BE2C (cell line): ENCODE results near the gene RAB11FIP5.
"Not testable (repeated sequence)": the region's sequence is repeated elsewhere in the genome, so short reads cannot be mapped to it uniquely, and the experiment has no call there.

ENCODE experiments used
- DNase-seq: peaks from one replicate; pipeline ENCODE4 v3.0.0-alpha.2; 2020
- H3K27me3 ChIP-seq: fragments of 250-450 bp; sonication (Bioruptor Pico); 2 replicates; pipeline ENCODE4 v1.5.1; 2020; ENCODE audit warnings: mild to moderate bottlenecking
- H3K36me3 ChIP-seq: fragments of 250-450 bp; sonication (Bioruptor Pico); 2 replicates; pipeline ENCODE4 v1.5.1; 2020; ENCODE audit warnings: mild to moderate bottlenecking
- H3K4me1 ChIP-seq: fragments of 250-450 bp; sonication (Bioruptor Pico); 2 replicates; pipeline ENCODE4 v1.5.1; 2020
- H3K4me3 ChIP-seq: 2 replicates; pipeline ENCODE4 v1.5.1; 2011; ENCODE audit warnings: low read depth, low read length
- H3K9me3 ChIP-seq: fragments of 250-450 bp; sonication (Bioruptor Pico); 2 replicates; pipeline ENCODE4 v1.5.1; 2020
- TF ChIP-seq, protein P1 (sequence below): IDR thresholded peaks from 2 replicates; pipeline ENCODE4 v1.5.1; 2012; ENCODE audit warnings: mild to moderate bottlenecking, low read depth, low read length

The RAB11FIP5 gene

DNA sequence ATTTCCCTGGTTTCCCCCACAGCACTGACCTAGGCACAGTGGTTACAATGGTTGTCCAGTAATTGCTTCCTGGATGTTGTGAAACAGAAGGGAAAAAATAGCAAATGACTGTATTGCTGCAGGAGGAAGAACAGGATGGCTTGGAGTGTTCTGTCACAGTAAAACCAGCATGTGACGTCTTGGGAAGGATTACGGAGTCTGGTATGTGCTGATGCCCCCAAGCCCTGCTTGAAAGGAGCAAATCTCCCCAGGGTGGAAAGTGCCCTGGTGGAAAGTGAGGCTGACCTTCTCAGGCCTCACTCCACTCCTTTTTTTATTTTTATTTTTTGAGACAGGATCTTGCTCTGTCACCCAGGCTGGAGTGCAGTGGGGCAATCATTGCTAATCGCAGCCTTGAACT, 7.8 kb downstream of the RAB11FIP5 start:
- H3K4me1 ChIP-seq: no peaks in the 10 kb centered on the region
- TF ChIP-seq, protein P1, sequence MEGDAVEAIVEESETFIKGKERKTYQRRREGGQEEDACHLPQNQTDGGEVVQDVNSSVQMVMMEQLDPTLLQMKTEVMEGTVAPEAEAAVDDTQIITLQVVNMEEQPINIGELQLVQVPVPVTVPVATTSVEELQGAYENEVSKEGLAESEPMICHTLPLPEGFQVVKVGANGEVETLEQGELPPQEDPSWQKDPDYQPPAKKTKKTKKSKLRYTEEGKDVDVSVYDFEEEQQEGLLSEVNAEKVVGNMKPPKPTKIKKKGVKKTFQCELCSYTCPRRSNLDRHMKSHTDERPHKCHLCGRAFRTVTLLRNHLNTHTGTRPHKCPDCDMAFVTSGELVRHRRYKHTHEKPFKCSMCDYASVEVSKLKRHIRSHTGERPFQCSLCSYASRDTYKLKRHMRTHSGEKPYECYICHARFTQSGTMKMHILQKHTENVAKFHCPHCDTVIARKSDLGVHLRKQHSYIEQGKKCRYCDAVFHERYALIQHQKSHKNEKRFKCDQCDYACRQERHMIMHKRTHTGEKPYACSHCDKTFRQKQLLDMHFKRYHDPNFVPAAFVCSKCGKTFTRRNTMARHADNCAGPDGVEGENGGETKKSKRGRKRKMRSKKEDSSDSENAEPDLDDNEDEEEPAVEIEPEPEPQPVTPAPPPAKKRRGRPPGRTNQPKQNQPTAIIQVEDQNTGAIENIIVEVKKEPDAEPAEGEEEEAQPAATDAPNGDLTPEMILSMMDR: no peak
- DNase-seq: no peak

DNA sequence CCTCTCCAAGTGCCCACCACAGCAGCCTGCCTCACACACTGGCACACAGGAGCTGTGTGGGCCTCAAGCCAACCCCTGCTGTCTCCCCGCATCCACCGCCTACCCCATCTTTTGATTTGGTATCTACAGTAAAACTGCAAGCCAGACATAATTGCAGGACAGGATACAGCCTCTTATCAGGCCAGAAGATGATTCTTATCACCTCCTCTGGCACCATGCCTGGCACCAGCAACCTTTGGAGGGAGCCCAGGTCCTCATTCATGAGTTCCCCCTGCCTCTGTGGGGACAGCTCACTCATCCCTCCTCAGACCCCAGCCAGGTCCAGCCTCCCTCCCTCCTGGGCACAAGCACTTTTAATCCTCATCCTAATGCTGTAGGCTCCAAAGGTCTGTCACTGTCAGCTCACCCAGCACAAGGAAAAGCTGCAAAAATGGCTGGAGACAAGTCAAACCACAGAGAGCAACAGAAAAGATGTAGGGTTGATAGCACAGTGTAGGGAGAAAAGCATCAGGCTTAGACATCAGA, 9.7 kb downstream of the RAB11FIP5 start:
- DNase-seq: peak; percentile 34
- H3K27me3 ChIP-seq: no peaks in the 10 kb centered on the region
- no peaks in the 10 kb centered on the region for H3K36me3 ChIP-seq
- TF ChIP-seq, protein P1: no peak
- no peaks in the 10 kb centered on the region for H3K9me3 ChIP-seq
- H3K4me1 ChIP-seq: no peaks in the 10 kb centered on the region
- no peak overlapping the region for H3K4me3 ChIP-seq

More for the DNA sequence above, 7.8 kb downstream of the RAB11FIP5 start:
- H3K9me3 ChIP-seq: no peaks in the 10 kb centered on the region
- no peaks in the 10 kb centered on the region for H3K27me3 ChIP-seq
- no peaks in the 10 kb centered on the region for H3K36me3 ChIP-seq
- no peak overlapping the region for H3K4me3 ChIP-seq

DNA sequence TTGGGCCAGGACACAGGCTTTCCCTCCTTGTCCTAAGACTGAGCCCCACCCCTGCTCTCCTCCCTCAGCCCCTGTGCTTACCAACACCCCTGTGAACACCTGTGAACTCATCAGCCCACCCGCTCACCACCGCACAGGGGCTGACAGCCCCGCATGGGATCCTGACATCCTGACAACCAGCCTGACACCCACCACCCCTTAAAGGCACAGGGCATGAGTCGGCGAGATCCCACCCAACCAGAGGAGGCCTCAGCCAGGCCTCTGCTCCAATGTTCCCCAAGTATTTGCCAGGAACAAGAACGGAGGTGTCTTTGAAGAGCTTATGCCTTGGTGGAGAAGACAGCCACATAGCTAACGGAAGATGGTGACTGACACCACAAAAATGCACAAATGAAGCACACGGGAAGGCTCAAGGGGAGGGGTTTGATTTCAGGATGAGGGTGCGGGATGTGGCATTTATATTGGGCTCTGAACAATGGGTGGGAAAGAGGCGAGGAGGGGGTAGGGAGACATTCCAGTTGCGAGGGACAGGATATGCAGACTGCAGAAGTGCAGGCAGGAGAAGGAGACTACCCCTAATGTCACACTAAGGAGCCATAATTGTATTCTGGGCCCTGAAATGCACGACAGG, 11.0 kb downstream of the RAB11FIP5 start:
- DNase-seq: no peak
- Histone ChIP-seq H3K27me3 (no peaks in the 10 kb centered on the region), H3K9me3 (no peaks in the 10 kb centered on the region), H3K4me1 (no peaks in the 10 kb centered on the region), H3K4me3 (no peak overlapping the region), H3K36me3 (no peaks in the 10 kb centered on the region)
- TF ChIP-seq, protein P1: no peak

DNA sequence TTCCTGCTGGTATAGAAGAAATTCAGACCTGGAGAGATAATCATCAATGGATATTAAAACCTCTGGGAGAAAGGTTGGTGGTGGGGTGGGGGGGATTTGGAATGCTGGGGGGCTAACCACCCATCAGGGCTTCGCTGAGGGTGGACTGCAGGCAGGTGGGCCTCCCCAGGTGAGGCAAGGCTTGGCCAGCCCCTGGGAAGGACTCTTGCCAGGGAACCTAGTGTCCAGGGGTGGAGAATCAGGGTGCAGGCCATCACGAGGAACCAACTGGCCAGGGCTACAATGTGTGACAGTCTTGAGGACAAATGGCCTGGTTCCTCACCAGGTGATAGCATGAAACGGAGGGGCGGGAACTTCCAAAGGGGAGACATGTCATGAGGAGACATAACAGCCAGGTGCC, 11.8 kb downstream of the RAB11FIP5 start:
- no peak for DNase-seq
- H3K36me3 ChIP-seq: no peaks in the 10 kb centered on the region
- H3K27me3 ChIP-seq: no peaks in the 10 kb centered on the region
- TF ChIP-seq, protein P1: no peak
- no peak overlapping the region for H3K4me3 ChIP-seq
- H3K4me1 ChIP-seq: no peaks in the 10 kb centered on the region
- H3K9me3 ChIP-seq: no peaks in the 10 kb centered on the region

DNA sequence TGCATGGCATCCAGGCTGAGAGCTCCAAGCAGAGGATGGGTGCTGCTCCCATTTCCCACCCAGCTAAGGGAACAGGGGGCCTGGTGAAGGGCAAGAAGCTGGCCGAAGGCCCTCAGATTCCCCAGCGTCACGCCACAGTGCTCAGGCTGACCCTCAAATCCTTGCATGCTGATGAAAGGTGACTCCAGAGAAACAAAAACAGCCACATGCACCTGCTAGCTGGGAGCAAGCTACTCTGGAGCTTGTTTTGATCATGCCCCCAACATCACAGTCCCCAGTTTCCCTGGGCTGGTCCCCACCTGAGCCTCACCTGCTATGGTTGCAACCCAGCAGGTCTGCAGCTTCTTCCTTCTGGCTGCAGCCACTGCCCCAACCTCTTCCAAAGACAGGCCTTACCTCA, 13.3 kb downstream of the RAB11FIP5 start:
- TF ChIP-seq, protein P1: no peak
- Histone ChIP-seq H3K27me3 (no peaks in the 10 kb centered on the region), H3K4me3 (no peak overlapping the region), H3K36me3 (no peaks in the 10 kb centered on the region), H3K9me3 (no peaks in the 10 kb centered on the region), H3K4me1 (no peaks in the 10 kb centered on the region)
- no peak for DNase-seq

DNA sequence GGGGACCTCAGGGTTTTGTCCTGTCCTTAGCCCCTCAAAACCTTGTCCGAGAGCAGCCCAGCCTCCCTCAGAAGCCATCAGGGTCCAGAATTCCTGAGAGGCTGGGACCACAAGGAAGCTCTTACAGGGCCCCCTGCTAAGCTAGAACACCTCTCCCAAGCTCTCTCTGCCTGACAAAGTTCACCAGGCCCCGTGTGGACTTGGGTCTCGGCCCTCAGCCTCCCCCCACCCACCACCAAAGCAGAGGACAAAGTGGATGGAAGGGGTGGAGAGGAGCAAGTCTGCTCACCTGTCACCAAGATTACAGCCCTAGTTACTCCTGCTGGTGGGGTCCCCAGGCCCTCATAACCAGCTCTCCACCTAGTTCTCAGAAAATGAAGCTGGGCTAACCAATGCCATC, 16.8 kb downstream of the RAB11FIP5 start:
- no peak for DNase-seq
- Histone ChIP-seq H3K4me1 (no peaks in the 10 kb centered on the region), H3K9me3 (no peaks in the 10 kb centered on the region), H3K4me3 (no peak overlapping the region), H3K27me3 (no peaks in the 10 kb centered on the region), H3K36me3 (no peaks in the 10 kb centered on the region)
- TF ChIP-seq, protein P1: no peak

DNA sequence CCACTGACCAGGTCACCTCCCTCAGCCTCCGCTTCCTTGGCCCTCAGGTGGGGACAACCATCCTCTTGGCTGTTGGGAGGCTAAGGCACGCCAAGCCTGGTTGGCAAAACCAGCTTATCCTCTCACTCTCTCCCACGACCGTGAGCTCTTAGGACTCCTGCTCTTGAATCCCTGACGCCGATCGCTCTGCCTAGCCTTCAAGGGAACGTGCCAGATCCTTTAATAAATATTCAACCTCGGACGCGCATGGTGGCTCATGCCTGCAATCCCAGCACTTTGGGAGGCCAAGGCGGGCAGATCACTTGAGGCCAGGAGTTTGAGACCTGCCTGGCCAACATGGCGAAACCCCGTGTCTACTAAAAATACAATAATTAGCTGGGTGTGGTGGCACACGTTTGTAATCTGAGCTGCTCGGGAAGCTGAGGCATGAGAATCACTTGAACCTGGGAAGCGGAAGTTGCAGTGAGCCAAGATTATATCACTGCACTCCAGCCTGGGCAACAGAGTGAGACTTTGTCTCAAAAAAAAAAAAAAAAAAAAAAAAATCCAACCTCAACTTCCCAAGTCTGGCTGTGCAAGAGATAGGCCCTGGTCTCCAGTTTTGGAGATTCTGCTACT, 19.0 kb downstream of the RAB11FIP5 start:
- DNase-seq, H3K27me3 ChIP-seq, H3K4me3 ChIP-seq, H3K4me1 ChIP-seq, H3K9me3 ChIP-seq, H3K36me3 ChIP-seq: not testable (repeated sequence)
